GM19468 (cell line): Measurements from ENCODE around the gene PRDM16.

ENCODE experiments used
- ATAC-seq: cut with Tn5 transposase; IDR thresholded peaks from one replicate; pipeline ENCODE4 v1.9.1; 2021; ENCODE audit warnings: mild to moderate bottlenecking, moderate library complexity, moderate number of reproducible peaks; ENCODE audit not compliant: unreplicated experiment; ENCODE audit errors: extremely low read depth

PRDM16 gene

GRCh38 chr1:3244025-3244926 lies 175.3 kb downstream of the PRDM16 start:
- ATAC-seq: no peak

- ATAC-seq: no peak
Measured at GRCh38 chr1:3244927-3245315, 175.9 kb downstream of the PRDM16 start.

DNA sequence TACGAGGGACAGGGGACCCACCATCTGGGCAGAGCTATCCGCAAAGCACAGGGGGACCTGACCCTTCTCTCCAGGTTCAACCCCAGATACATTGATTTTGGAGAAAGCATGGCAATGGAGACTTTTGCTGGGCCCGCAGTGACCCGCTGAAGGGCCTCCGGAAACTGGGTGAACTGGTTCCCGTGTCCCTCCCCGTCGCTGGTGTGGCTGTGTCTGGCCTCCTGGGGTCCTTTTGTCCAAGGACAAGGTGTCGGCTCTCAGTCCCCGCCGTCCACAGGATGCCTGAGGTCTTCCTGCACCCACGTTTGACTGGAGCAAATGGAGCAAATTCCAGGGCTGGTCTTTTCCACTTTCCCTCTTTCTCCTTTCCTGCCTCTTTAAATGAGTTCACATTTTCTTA lies 176.3 kb downstream of the PRDM16 start:
- ATAC-seq: no peak

GRCh38 chr1:3245768-3246167 lies 176.8 kb downstream of the PRDM16 start:
- no peak for ATAC-seq

DNA sequence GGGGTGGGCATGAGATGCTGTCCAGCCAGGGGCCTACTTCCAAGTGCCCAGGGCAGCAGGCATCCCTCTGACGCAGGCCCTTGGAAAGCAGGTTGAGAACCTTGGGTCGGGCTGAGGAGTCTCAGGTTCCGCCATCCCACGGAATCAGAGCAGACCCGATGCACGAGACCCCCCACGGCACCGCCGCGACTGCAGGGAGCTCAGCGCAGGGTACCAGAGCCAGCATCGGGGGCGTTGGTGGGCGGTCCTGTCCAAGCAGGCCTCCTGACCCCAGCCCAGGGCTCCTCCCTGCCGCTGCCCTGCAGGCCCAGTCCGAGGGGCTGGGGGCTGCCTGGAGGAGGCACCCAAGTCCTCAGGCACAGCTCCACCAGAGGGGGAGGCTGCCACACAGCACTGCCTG lies 177.2 kb downstream of the PRDM16 start:
- ATAC-seq: no peak

DNA sequence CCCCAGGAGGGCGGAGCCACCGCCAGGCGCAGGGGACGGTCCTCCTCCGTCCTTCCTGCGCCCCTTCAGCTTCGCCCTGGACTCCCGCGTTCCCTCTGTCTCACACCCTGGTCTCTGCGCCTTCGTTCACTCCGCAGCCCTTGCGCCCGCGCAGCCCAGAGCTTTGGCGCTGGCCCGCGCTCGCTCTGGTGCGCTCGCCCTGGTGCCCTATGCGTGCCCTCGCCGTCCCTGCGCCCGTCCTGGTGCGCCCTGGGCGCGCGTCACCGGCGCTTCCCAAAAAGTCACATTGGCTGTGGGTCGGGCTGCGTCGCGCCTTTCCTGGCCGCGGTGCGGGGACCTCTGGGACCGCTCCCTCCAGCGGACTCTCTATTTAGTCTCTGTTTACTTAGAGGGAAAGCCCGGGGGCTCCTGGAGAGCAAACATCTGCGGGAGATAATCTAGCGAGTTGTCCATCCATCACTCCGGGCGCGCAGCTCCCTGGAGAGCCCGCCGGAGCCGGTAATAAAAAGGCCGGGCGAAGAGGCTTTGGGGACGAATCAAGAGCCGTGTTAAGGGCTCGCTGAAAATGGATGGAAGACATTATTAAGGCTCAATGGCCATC lies 178.6 kb downstream of the PRDM16 start:
- no peak for ATAC-seq

- ATAC-seq: no peak
Measured at GRCh38 chr1:3248155-3249141, 179.4 kb downstream of the PRDM16 start.

DNA sequence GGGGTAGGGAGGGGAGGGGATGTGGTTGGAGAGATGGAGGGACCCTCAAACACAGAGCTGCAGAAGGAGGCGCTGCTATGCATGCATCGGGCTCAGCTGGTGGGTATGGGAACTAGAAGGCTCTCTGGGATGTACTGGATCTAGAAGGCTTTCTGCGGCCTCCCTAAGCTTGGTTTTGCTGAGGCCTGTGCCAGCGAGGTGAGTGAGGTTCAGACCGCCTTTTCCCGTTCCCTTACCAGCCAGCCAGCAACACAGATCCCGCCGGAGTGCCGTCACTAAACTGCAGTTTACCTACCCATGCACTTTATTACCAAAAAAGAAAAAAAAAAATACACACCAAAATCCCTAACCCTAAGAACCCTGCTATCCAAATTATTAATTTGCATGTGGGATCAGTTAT lies 180.2 kb downstream of the PRDM16 start:
- no peak for ATAC-seq

GRCh38 chr1:3249631-3250501 lies 180.9 kb downstream of the PRDM16 start:
- ATAC-seq: no peak

DNA sequence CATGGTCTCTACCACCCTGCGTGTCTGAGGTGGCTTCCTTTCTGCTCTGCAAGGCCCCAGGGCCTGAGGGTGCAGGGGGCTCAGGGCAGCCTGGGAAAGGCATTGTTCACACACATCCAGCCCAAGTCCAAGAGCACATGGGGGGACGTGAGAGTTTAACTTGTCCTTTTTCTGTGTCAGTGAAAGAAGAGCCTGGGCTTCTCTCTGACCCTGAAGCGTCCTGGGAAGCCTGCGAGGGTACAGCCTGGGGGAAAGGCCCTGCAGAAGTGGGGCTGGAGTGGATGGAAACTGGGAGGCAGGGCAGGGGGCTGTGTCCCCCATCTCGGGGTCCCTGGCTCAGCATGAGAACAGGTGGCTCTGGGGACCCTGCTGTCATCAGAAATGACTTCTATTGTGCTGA lies 181.6 kb downstream of the PRDM16 start:
- ATAC-seq: no peak

DNA sequence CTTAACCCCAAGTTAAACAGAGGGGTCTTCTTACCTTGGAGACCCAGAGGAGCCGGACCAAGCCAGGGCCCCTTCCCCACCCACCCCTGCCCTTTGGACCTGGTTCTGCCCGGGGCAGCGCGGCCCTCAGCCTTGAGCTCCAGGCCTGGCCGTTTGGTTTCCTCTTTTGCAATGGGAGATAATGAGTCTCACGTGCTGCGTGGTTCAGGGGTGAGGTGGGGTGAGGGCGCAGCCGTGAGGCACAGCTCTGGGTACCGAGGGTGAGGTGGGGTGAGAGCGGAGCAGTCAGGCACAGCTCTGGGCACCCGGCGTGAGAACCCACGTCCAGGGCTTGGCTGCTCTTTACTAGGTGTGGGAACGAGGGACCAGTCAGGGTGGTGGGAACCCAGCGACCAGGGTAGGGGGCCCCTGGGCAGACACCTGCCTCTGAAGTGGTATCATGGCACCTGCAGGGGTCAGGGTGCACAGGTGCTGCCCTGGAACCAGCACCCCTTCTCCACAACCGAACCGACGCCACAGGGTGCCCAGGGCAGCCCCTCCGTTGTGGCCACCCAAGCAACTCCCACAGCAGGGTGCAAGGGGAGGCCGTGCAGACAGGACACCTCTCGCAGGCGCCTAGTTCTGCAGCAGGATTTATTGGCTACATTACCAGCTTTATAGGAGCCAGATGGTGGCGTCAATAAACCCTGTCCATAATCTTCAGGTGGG lies 182.2 kb downstream of the PRDM16 start:
- no peak for ATAC-seq

GRCh38 chr1:3251807-3252428 lies 182.9 kb downstream of the PRDM16 start:
- ATAC-seq: no peak

GRCh38 chr1:3255680-3256079 lies 186.7 kb downstream of the PRDM16 start:
- no peak for ATAC-seq

- no peak for ATAC-seq
Measured at GRCh38 chr1:3257788-3258187, 188.8 kb downstream of the PRDM16 start.

DNA sequence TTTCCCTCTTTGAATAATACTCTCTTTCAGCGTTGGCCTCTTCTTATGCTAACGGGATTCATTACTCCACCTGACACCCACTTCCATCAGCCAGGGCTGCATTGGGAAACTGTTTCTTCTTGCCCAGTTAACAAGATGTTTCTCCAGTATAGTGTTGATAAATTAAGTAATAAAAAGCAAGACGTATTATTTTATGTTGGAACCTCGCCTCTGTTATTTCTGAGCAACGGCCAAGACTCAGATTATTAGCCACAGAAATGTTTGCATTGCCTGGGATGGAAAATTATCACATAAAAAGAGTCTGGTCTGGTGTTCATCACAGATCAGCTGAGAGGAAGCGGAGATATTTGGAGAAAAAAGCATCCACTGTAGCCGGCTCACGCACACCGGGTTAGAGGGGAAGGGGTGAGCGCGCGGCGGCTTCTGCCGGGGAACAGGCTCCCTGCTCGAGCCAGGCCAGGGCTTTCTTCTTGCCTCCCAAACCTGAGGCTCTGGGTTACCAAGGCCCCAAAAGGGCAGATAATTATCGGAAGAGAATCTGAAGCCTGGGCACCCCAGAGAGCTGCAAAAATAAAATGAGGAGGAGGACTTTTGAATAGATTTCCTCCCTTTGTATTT lies 189.5 kb downstream of the PRDM16 start:
- ATAC-seq: no peak

DNA sequence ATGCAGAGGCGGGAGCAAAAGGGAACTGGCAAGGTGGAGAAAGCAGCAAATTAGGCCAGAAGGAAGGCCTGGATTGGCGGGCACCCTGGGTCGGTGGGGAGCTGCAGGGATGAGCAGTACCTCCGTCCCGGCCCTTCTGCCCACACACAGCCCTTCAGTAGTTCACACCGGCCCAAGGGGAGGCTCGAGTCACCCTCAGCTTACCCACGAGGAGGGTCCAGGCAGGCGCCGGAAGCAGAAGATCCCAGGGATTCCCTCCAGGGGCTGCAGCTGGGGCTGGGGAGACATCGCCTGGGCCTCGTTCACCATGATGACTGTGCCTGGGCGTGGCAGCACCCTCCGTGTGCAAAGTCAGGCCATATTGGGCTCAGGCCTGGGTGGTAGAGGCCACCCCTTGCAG lies 190.0 kb downstream of the PRDM16 start:
- no peak for ATAC-seq

GRCh38 chr1:3261007-3261968 lies 192.3 kb downstream of the PRDM16 start:
- ATAC-seq: no peak
